ENCODE results near the gene SDK1.

GRCh38 chr7:3861386-3861785, 560.3 kb downstream of the SDK1 start:
- TF ChIP-seq EZH2 (IDR thresholded peaks at IDR 0.05; ENCODE audit: borderline replicate concordance, low read depth, low read length, severe bottlenecking): no peak
- TF ChIP-seq CTCF (IDR thresholded peaks at IDR 0.05; ENCODE audit: extremely low read depth in 1 of 2, insufficient read depth in 1 of 2, low read depth in 1 of 2, low read length in 2 of 2): no peak
- TF ChIP-seq POLR2A (IDR thresholded peaks at IDR 0.05; ENCODE audit: low read depth, low read length): no peak
- TF ChIP-seq JUN (IDR thresholded peaks at IDR 0.05; ENCODE audit: borderline replicate concordance, insufficient read depth, insufficient read length, low read depth): no peak
- no peak for TF ChIP-seq MAX (IDR thresholded peaks at IDR 0.05; ENCODE audit: insufficient read depth, insufficient read length)

All from endothelial cell of umbilical vein (primary cell).